NCI-H460 (cell line): Measurements from ENCODE around the gene CLDN10. TPM values are rescaled to one million over a fixed set of nuclear protein-coding genes. Genes with fewer than 3 reads are reported as not detected.
"Not testable (repeated sequence)": the region's sequence is repeated elsewhere in the genome, so short reads cannot be mapped to it uniquely, and the experiment has no call there.

ENCODE experiments used
- DNase-seq: peaks from one replicate; pipeline ENCODE4 v3.0.0-alpha.2; 2016; ENCODE audit warnings: low read depth; ENCODE audit errors: extremely low read depth
- total RNA-seq: library from RNA; depleted of rRNA; stranded (reverse); fragments of >200 nt; shearing (Covaris generic); gene quantifications from 2 replicates; pipeline ENCODE4 v1.2.3, GENCODE V29; 2014

The CLDN10 gene
- total RNA-seq, 1 experiment from 2014 or later = not detected

- no peak for DNase-seq
Measured at GRCh38 chr13:95540888-95541287, 11.6 kb upstream of the CLDN10 start.

DNA sequence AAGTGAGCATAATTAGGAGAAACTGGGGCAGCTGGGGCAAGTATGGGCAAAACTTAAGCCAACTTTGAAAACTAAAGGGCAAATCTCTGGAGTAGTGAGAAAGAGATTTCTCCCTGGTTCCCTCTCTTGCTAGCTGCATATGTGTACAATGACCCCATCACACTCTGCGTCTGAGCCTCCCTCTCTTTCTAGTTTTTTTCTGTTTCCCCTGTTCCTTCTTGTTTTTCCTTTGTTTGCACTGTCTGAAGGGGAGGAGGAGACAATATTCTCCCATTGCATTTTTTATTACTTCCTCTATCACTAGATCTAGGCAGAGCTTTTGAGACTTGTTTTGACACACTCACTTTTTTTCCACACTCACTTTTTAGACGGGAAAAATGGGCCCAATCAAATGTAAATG is 11.2 kb upstream of the CLDN10 start:
- DNase-seq = no peak

GRCh38 chr13:95541911-95542474 is 10.5 kb upstream of the CLDN10 start:
- no peak for DNase-seq

- no peak for DNase-seq
Measured at GRCh38 chr13:95544293-95544692, 8.2 kb upstream of the CLDN10 start.

- no peak for DNase-seq
Measured at GRCh38 chr13:95546919-95547318, 5.6 kb upstream of the CLDN10 start.

DNA sequence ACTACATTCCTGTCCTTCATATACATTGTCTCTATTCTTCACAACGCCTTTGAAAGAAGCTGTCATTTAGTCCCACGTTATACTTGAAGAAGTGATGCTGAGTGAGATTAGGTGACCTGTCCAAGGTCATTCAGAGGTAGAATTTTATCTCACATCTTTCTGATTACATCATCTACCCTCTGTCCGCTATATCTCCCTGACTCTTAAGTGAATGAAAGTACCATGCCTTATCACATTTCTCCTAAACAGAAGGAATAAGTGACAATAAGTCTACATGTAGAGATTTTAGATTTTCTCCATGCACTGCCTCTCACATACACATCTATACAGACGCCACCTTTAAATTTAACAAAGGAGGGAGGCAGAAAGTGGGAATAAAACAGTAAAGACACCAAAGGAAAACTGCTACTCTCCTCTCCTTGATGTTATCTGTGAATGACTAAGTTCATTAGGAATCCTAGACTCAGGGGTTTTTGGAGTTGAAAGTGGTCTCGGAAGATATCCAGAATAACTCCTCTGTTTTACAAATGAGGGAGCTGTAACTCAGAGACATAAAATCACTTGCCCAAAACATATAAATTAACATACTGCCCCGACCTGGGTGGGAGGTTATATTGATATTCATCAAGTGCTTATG is 4.9 kb upstream of the CLDN10 start:
- DNase-seq = no peak

DNA sequence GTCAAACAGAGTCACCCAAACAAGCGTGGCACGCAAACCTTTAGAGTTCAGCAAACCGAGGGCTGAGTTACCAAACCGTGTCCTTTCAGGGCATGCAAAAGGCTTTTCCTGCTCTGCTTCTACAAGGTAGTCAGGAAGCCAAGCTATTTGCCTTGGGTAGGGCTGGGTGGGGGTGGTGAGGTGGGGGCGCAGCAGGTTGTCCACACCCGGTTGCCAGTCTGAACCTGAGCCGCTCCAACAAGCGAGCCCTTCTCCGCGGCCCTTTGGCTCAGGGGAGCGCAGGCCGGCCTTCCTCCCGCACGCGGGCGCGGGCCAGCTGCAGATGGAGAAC is 347 bp upstream of the CLDN10 start:
- DNase-seq = no peak

DNA sequence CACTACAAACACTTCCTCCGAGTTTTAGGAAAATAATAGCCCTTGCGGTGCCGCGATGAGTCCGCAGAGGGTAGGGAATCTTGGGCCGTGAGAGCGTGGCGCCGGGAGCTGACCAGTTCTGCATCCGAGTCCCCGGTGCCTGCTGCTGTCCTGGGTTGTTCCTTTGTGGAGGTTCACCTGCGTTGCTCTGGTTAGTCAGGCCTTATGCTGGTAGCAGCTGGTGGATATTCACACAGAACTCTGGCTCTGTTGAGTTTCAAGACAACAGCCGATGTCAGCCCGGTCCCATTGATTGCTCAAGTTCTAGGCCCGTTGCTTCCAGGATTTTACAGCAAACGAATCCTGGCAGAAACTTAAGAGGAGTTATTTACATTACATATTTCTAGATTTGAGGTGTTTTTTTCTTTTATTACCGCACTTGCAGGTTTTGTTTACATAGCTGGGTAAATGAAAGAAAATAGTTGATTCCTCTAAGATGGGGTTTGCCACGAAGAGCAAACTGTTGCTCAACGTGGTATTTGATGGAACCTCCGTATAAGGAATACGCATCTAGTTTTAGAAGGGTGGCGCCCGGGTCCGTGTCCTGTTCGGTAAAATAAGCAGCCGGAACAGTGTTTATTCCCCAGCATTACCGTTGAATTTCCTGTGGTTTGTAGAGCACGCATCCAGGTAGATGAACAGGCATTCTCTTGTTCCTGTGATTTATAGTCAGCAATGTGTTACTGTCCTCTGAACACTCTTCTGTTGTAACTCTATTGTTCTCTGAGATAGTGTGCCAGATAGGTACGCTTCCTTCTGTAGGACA is 1.3 kb downstream of the CLDN10 start:
- no peak for DNase-seq

GRCh38 chr13:95557013-95557412 is 4.5 kb downstream of the CLDN10 start:
- DNase-seq = no peak

GRCh38 chr13:95559100-95559499 is 6.6 kb downstream of the CLDN10 start:
- no peak for DNase-seq

- DNase-seq = no peak
Measured at GRCh38 chr13:95560387-95560786, 7.9 kb downstream of the CLDN10 start.

- DNase-seq = no peak
Measured at GRCh38 chr13:95564091-95564490, 11.6 kb downstream of the CLDN10 start.

DNA sequence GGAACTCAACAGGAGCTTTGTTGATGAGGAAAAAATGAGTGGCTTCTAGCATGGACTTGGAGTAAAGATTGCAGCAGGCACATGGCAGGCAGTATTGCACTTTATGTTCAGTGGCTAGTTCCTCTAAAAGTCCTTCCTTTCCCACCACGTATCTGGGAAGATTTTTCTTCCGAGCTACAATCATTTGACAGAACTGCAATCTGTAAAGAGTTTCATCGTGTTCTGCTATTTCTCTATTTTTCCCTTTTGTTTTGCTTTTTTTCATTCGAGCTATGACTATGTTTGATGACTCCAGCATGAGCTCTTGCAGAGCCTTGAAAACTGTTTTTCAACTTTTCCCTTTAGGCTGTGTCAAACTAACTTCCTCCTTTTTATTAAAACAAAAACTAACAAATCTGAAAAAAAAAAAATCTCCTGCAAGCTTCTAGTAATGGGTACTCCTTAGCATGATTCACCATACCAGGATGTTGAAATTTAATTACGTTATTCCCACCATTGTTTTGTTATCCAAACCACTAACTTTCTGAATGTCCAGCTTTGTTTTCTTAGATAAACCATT is 12.3 kb downstream of the CLDN10 start:
- DNase-seq = peak; percentile 13

DNA sequence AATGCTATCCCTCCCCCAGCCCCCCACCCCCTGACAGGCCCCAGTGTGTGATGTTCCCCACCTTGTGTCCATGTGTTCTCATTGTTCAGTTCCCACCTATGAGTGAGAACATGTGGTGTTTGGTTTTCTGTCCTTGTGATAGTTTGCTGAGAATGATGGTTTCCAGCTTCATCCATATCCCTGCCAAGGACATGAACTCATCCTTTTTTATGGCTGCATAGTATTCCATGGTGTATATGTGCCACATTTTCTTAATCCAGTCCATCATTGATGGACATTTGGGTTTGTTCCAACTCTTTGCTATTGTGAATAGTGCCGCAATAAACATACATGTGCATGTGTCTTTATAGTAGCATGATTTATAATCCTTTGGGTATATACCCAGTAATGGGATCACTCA is 13.2 kb downstream of the CLDN10 start:
- DNase-seq = not testable (repeated sequence)

- DNase-seq = no peak
Measured at GRCh38 chr13:95568131-95568530, 15.6 kb downstream of the CLDN10 start.

DNA sequence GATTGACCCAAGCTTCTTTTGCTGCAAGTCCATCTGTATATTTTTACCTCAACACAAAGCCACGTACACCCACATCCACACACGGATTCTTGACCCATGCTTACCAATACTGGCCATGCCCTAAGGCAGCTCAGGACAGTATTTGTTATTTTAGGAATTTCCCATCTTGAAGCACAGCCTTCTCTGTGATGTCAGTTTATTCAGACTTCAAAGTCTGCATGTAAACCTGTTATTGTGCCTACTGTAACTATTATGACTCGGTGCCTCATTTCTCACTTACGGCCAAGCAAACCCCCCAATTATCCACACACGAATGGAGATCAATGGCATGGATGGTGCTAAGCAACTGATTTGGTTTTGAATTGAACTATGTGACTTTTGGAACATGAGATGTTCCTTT is 17.5 kb downstream of the CLDN10 start:
- DNase-seq = no peak

DNA sequence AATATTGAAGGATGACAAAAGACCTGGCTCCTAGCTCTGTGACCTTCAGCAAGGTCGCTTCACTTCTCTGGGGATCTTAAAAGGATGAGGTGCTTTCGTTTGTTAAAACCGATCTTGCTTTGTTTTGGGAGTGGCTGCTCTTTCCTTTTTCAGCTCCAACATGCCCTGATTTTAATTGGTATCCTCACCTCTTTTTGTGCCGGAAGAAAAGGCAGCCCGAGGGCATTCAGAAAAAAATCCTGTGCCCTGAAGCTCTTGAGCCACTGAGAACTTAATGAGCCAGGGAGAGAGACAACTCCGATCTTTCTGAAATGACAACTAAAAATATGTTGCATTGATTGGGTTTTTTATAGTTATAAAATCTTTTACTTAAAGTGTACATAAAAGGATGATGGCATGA is 19.4 kb downstream of the CLDN10 start:
- DNase-seq = no peak

DNA sequence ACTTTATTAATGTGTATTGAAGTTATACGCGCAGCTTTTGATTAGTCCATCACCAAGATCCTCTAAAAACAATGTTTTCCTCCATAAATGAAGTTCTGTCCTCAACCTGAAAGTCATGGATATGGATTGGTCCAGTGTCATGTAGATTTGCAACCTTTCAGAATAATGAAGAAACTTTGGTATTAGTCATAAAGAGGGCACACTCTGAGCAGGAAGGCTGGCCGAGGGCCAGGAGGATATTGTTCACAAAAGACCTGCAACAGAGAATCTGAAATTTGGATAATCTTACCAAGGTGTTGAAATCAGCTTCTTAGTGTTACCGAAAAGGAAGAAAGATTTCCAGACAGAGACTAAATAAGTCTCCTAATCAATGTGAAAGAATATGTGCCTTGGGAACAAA is 20.7 kb downstream of the CLDN10 start:
- no peak for DNase-seq

DNA sequence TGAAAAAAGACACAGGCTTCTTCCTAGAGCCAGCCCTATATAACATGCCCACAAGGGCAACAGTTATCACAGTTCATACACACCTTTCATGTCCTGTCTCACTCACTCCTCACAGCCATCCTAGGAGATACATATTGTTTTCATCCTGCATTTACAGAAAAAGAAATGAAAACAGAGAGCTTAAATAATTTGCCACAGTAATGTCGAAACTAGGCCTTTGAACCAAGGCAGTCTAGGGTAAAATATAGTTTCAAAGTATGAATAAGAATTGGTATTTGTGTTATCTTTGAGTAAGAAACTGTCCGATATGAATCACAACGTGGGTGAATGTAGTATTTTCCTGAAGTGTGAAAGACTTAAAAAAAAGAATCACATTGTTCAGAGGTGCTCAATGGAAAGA is 26.8 kb downstream of the CLDN10 start:
- no peak for DNase-seq

DNA sequence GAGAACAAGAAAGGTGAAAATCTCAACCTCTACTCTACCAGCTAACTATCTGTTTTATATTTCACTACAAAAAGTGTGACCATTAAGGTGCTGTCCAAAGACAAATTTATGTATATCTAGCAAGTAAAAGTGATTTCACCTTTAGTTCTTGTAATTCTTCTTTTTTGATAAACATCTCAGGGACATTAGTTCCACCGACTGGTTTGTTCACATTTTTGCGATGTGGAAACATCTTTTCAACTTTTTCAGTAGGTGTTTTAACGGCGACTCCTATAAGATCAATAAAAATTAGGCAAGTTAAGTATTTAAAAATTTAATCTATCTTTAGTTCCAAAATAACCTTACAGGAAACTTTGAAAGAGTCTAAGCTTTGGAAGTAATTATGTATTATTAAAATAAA is 33.3 kb downstream of the CLDN10 start:
- no peak for DNase-seq

GRCh38 chr13:95588134-95588533 is 35.6 kb downstream of the CLDN10 start:
- DNase-seq = no peak

GRCh38 chr13:95588721-95589120 is 36.2 kb downstream of the CLDN10 start:
- DNase-seq = no peak
